Vagina (tissue), 2 donors: ENCODE data around the gene DYRK1A. TPM values are rescaled to one million over a fixed set of nuclear protein-coding genes. Genes with fewer than 3 reads are reported as not detected.

ENCODE experiments used
- DNase-seq, 2 donors: peaks; one replicate each; pipeline ENCODE4 v3.0.0-alpha.2; 2017; ENCODE audit errors: extremely low spot score in 2 of 2
- H3K27ac ChIP-seq: fragments of 200-600 bp; sonication (generic); one replicate; pipeline ENCODE4 v1.5.1; 2019
- H3K27me3 ChIP-seq: fragments of 200-600 bp; sonication (generic); one replicate; pipeline ENCODE4 v1.5.1; 2019
- H3K36me3 ChIP-seq, 2 donors: fragments of 200-600 bp; sonication (generic); one replicate each; pipeline ENCODE4 v1.5.1; 2017 to 2019
- H3K4me1 ChIP-seq: fragments of 200-600 bp; sonication (generic); one replicate; pipeline ENCODE4 v1.5.1; 2019
- H3K4me3 ChIP-seq, 2 donors: fragments of 200-600 bp; sonication (generic); 1 replicate in 1 of 2; 2 replicates in 1 of 2; pipeline ENCODE4 v1.5.1; 2016 to 2019
- H3K9me3 ChIP-seq: fragments of 200-600 bp; sonication (generic); one replicate; pipeline ENCODE4 v1.5.1; 2019
- CTCF ChIP-seq, 3 experiments: fragments of 450-650 bp in 2 of 3; fragments of 200-600 bp in 1 of 3; sonication (generic) in 1 of 3; IDR thresholded peaks; one replicate each; pipeline ENCODE4 v1.5.1; 2017 to 2019; ENCODE audit warnings: antibody characterized with exemption in 3 of 3, mild to moderate bottlenecking in 2 of 3, moderate library complexity in 2 of 3
- POLR2A ChIP-seq, 2 donors: fragments of 450-650 bp; IDR thresholded peaks; one replicate each; pipeline ENCODE4 v1.6.1; 2017; ENCODE audit warnings: antibody characterized with exemption in 2 of 2, mild to moderate bottlenecking in 2 of 2, moderate library complexity in 2 of 2
- POLR2AphosphoS5 ChIP-seq, 2 donors: sonication (generic); formaldehyde crosslinking; IDR thresholded peaks; one replicate each; pipeline ENCODE4 v1.9.0; 2017; ENCODE audit warnings: antibody characterized with exemption in 2 of 2, mild to moderate bottlenecking in 2 of 2, low read depth in 1 of 2; ENCODE audit not compliant: insufficient read depth in 1 of 2
- intact Hi-C: fragments of 100-400 bp; cut with DNase I; formaldehyde crosslinking; loops from one replicate; pipeline ENCODE4 v1.15.1; 2023
- total RNA-seq: library from RNA; depleted of rRNA; stranded (reverse); fragments of >200 nt; gene quantifications from one replicate; pipeline ENCODE4 v1.2.3, GENCODE V29; 2016

Gene DYRK1A
- total RNA-seq, 1 donor from 2014 or later, result 78.1 TPM

- no peak overlapping the region for H3K27ac ChIP-seq
- TF ChIP-seq POLR2A (IDR thresholded peaks at IDR 0.05), result no peak
- TF ChIP-seq POLR2AphosphoS5 (IDR thresholded peaks at IDR 0.05; ENCODE audit: insufficient read depth in 1 of 2, low read depth in 1 of 2), result no peak
- no peak for TF ChIP-seq CTCF (IDR thresholded peaks at IDR 0.05)
- peaks cover 61% of the 10 kb centered on the region for H3K4me1 ChIP-seq
- H3K9me3 ChIP-seq, result no peaks in the 10 kb centered on the region
- no peaks in the 10 kb centered on the region for H3K27me3 ChIP-seq
- no peak overlapping the region for H3K4me3 ChIP-seq
- DNase-seq, result no peak
- intact Hi-C loops, result no loop called here
- H3K36me3 ChIP-seq, result no peaks in the 10 kb centered on the region
Measured at GRCh38 chr21:37447288-37447936, 80.8 kb downstream of the DYRK1A start.

- TF ChIP-seq POLR2AphosphoS5 (IDR thresholded peaks at IDR 0.05; ENCODE audit: insufficient read depth in 1 of 2, low read depth in 1 of 2), result no peak
- no peak for TF ChIP-seq POLR2A (IDR thresholded peaks at IDR 0.05)
- TF ChIP-seq CTCF (IDR thresholded peaks at IDR 0.05), result no peak
- peaks cover 81% of the 10 kb centered on the region for H3K4me1 ChIP-seq
- H3K27ac ChIP-seq, result no peak overlapping the region
- no peak for DNase-seq
- no peaks in the 10 kb centered on the region for H3K9me3 ChIP-seq
- no peak overlapping the region for H3K4me3 ChIP-seq
- intact Hi-C loops, result no loop called here
- H3K36me3 ChIP-seq, result no peaks in the 10 kb centered on the region
- no peaks in the 10 kb centered on the region for H3K27me3 ChIP-seq
Measured at GRCh38 chr21:37449302-37449937, 82.8 kb downstream of the DYRK1A start.

- DNase-seq, result no peak
- Histone ChIP-seq H3K4me3 (no peak overlapping the region), H3K27me3 (no peaks in the 10 kb centered on the region), H3K4me1 (peaks cover 91% of the 10 kb centered on the region), H3K36me3 (no peaks in the 10 kb centered on the region), H3K9me3 (no peaks in the 10 kb centered on the region), H3K27ac (no peak overlapping the region)
- TF ChIP-seq CTCF (IDR thresholded peaks at IDR 0.05) (no peak), POLR2AphosphoS5 (IDR thresholded peaks at IDR 0.05; ENCODE audit: insufficient read depth in 1 of 2, low read depth in 1 of 2) (no peak), POLR2A (IDR thresholded peaks at IDR 0.05) (no peak)
- intact Hi-C loops, result no loop called here
Measured at GRCh38 chr21:37450445-37450941, 83.9 kb downstream of the DYRK1A start.

GRCh38 chr21:37451446-37451845, 84.9 kb downstream of the DYRK1A start:
- no peaks in the 10 kb centered on the region for H3K36me3 ChIP-seq
- intact Hi-C loops, result no loop called here
- H3K4me1 ChIP-seq, result peaks cover 91% of the 10 kb centered on the region
- H3K9me3 ChIP-seq, result no peaks in the 10 kb centered on the region
- no peak overlapping the region for H3K4me3 ChIP-seq
- no peaks in the 10 kb centered on the region for H3K27me3 ChIP-seq
- TF ChIP-seq POLR2A (IDR thresholded peaks at IDR 0.05) (no peak), CTCF (IDR thresholded peaks at IDR 0.05) (no peak), POLR2AphosphoS5 (IDR thresholded peaks at IDR 0.05; ENCODE audit: insufficient read depth in 1 of 2, low read depth in 1 of 2) (no peak)
- H3K27ac ChIP-seq, result no peak overlapping the region
- DNase-seq, result no peak

GRCh38 chr21:37452227-37452626, 85.7 kb downstream of the DYRK1A start:
- TF ChIP-seq POLR2AphosphoS5 (IDR thresholded peaks at IDR 0.05; ENCODE audit: insufficient read depth in 1 of 2, low read depth in 1 of 2) (no peak), POLR2A (IDR thresholded peaks at IDR 0.05) (no peak), CTCF (IDR thresholded peaks at IDR 0.05) (no peak)
- no peak for DNase-seq
- intact Hi-C loops, result no loop called here
- no peak overlapping the region for H3K4me3 ChIP-seq
- H3K4me1 ChIP-seq, result peaks cover 94% of the 10 kb centered on the region
- no peaks in the 10 kb centered on the region for H3K9me3 ChIP-seq
- H3K27ac ChIP-seq, result peak overlapping the region; percentile 2
- no peaks in the 10 kb centered on the region for H3K36me3 ChIP-seq
- no peaks in the 10 kb centered on the region for H3K27me3 ChIP-seq
